HEK293 (cell line): ENCODE data around the gene ACTG1.

ENCODE experiments used
- CTCF ChIA-PET: fragments of 350-600 bp; formaldehyde crosslinking; extraction: SDS; loops from one replicate; lab custom pipeline; 2021; ENCODE audit warnings: antibody characterized with exemption; lab: Yijun Ruan, JAX
- POLR2A ChIA-PET: fragments of 300-600 bp; formaldehyde crosslinking; extraction: SDS; loops from one replicate; lab custom pipeline; 2020; ENCODE audit warnings: antibody characterized with exemption, inconsistent platforms; lab: Yijun Ruan, JAX
- H3K27ac ChIP-seq: fragments of 200-500 bp; sonication (Bioruptor generic); 2 replicates; pipeline ENCODE4 v1.5.1; 2014; ENCODE audit warnings: low read depth, low read length, control low read depth, inconsistent platforms; ENCODE audit errors: extremely low read depth
- H3K36me3 ChIP-seq, 2 experiments: fragments of 200-500 bp in 1 of 2; sonication (Bioruptor generic) in 1 of 2; 1 replicate in 1 of 2; 2 replicates in 1 of 2; pipeline ENCODE4 v1.5.1; 2014 to 2017; ENCODE audit warnings: inconsistent platforms in 2 of 2, low read length in 2 of 2; ENCODE audit not compliant: control insufficient read depth in 2 of 2, insufficient read depth in 1 of 2
- H3K4me1 ChIP-seq: fragments of 200-500 bp; sonication (Bioruptor generic); 2 replicates; pipeline ENCODE4 v1.5.1; 2014; ENCODE audit warnings: mild to moderate bottlenecking, low read length, inconsistent platforms; ENCODE audit not compliant: control insufficient read depth, insufficient read depth
- H3K4me3 ChIP-seq: 2 replicates; pipeline ENCODE4 v1.5.1; 2011; ENCODE audit warnings: low read depth, mild to moderate bottlenecking, control low read depth, low read length, moderate library complexity
- H3K9me3 ChIP-seq: fragments of 200-500 bp; sonication (Bioruptor generic); 2 replicates; pipeline ENCODE4 v1.5.1; 2014; ENCODE audit warnings: low read depth, low read length, inconsistent platforms; ENCODE audit not compliant: control insufficient read depth, insufficient read depth
- GLIS2 ChIP-seq: fragments of 450-650 bp; formaldehyde crosslinking; IDR thresholded peaks from 2 replicates; pipeline ENCODE4 v1.5.1; 2016; ENCODE audit warnings: missing biosample characterization, missing genetic modification characterization
- HOXA7 ChIP-seq: sonication (generic); formaldehyde crosslinking; IDR thresholded peaks from 2 replicates; pipeline ENCODE4 v1.8.1; 2022; ENCODE audit warnings: missing genetic modification reagents, borderline replicate concordance
- YY1 ChIP-seq: fragments of 450-650 bp; formaldehyde crosslinking; IDR thresholded peaks from 2 replicates; pipeline ENCODE4 v1.5.1; 2018; ENCODE audit warnings: missing biosample characterization, missing genetic modification characterization
- ZNF140 ChIP-seq: fragments of 450-650 bp; formaldehyde crosslinking; IDR thresholded peaks from 2 replicates; pipeline ENCODE4 v1.5.1; 2016; ENCODE audit warnings: missing biosample characterization, missing genetic modification characterization
- ZNF146 ChIP-seq: fragments of 450-650 bp; formaldehyde crosslinking; IDR thresholded peaks from 2 replicates; pipeline ENCODE4 v1.5.1; 2016; ENCODE audit warnings: missing biosample characterization, missing genetic modification characterization
- ZNF184 ChIP-seq: fragments of 450-650 bp; IDR thresholded peaks from 2 replicates; pipeline ENCODE4 v1.5.1; 2018; ENCODE audit warnings: missing biosample characterization, mild to moderate bottlenecking, missing genetic modification characterization
- ZNF211 ChIP-seq: fragments of 450-650 bp; formaldehyde crosslinking; IDR thresholded peaks from 2 replicates; pipeline ENCODE4 v1.5.1; 2016; ENCODE audit warnings: low read depth, missing biosample characterization, missing genetic modification characterization
- ZNF24 ChIP-seq: fragments of 450-650 bp; formaldehyde crosslinking; IDR thresholded peaks from 2 replicates; pipeline ENCODE4 v1.5.1; 2016; ENCODE audit warnings: missing biosample characterization, missing genetic modification characterization
- ZNF266 ChIP-seq: fragments of 450-650 bp; formaldehyde crosslinking; IDR thresholded peaks from 2 replicates; pipeline ENCODE4 v1.5.1; 2016; ENCODE audit warnings: missing biosample characterization, missing genetic modification characterization, low read depth
- ZNF280D ChIP-seq: fragments of 450-650 bp; formaldehyde crosslinking; IDR thresholded peaks from 2 replicates; pipeline ENCODE4 v1.5.1; 2016; ENCODE audit warnings: missing biosample characterization, missing genetic modification characterization
- ZNF391 ChIP-seq: fragments of 450-650 bp; formaldehyde crosslinking; IDR thresholded peaks from 2 replicates; pipeline ENCODE4 v1.5.1; 2016; ENCODE audit warnings: low read depth, missing biosample characterization, missing genetic modification characterization, borderline replicate concordance
- ZNF521 ChIP-seq: fragments of 450-650 bp; formaldehyde crosslinking; IDR thresholded peaks from 2 replicates; pipeline ENCODE4 v1.5.1; 2017; ENCODE audit warnings: missing biosample characterization, mild to moderate bottlenecking, missing genetic modification characterization
- ZNF600 ChIP-seq: fragments of 450-650 bp; formaldehyde crosslinking; IDR thresholded peaks from 2 replicates; pipeline ENCODE4 v1.5.1; 2016; ENCODE audit warnings: missing biosample characterization, missing genetic modification characterization
- ZNF623 ChIP-seq: fragments of 450-650 bp; formaldehyde crosslinking; IDR thresholded peaks from 2 replicates; pipeline ENCODE4 v1.5.1; 2016; ENCODE audit warnings: missing biosample characterization, missing genetic modification characterization
- ZNF626 ChIP-seq: fragments of 450-650 bp; sonication (Bioruptor Pico); formaldehyde crosslinking; IDR thresholded peaks from 2 replicates; pipeline ENCODE4 v1.5.1; 2018; ENCODE audit warnings: missing biosample characterization, missing genetic modification characterization, inconsistent platforms
- ZNF670 ChIP-seq: fragments of 450-650 bp; formaldehyde crosslinking; IDR thresholded peaks from 2 replicates; pipeline ENCODE4 v1.5.1; 2016; ENCODE audit warnings: missing biosample characterization, missing genetic modification characterization, low read depth
- TF ChIP-seq, protein P1 (sequence below): fragments of 450-650 bp; formaldehyde crosslinking; IDR thresholded peaks from 2 replicates; pipeline ENCODE4 v1.5.1; 2016; ENCODE audit warnings: missing biosample characterization, missing genetic modification characterization
- TF ChIP-seq, protein P2 (sequence below): fragments of 450-650 bp; formaldehyde crosslinking; conservative IDR thresholded peaks from 2 replicates; pipeline ENCODE4 v1.5.1; 2016; ENCODE audit warnings: low read depth, missing biosample characterization, missing genetic modification characterization
- TF ChIP-seq, protein P3 (sequence below): IDR thresholded peaks from 2 replicates; pipeline ENCODE4 v1.6.1; 2011; ENCODE audit warnings: mild to moderate bottlenecking, low read depth, low read length, borderline replicate concordance

The ACTG1 gene

DNA sequence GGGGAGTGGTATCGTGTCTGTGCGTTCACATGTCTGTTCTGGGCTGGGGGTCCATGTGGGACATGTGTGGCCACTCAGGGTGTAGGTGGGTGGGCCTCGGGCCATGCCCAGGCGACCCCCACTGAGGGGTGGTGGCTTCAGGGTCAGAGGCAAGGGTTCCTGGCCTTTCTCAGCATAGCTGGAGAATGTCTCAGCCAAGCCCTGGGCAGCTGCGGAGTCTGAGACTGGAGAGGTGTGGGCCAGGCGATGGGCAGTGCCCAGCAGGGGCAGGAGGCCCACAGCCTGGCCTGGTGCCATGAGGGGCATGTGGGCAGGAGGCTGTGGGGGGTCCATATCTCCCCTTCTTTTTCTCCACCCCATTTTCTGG, 16.8 kb upstream of the ACTG1 start:
- Histone ChIP-seq H3K9me3 (no peaks in the 10 kb centered on the region), H3K36me3 (no peaks in the 10 kb centered on the region), H3K27ac (no peak overlapping the region), H3K4me3 (no peak overlapping the region), H3K4me1 (no peaks in the 10 kb centered on the region)
- TF ChIP-seq, protein P1, sequence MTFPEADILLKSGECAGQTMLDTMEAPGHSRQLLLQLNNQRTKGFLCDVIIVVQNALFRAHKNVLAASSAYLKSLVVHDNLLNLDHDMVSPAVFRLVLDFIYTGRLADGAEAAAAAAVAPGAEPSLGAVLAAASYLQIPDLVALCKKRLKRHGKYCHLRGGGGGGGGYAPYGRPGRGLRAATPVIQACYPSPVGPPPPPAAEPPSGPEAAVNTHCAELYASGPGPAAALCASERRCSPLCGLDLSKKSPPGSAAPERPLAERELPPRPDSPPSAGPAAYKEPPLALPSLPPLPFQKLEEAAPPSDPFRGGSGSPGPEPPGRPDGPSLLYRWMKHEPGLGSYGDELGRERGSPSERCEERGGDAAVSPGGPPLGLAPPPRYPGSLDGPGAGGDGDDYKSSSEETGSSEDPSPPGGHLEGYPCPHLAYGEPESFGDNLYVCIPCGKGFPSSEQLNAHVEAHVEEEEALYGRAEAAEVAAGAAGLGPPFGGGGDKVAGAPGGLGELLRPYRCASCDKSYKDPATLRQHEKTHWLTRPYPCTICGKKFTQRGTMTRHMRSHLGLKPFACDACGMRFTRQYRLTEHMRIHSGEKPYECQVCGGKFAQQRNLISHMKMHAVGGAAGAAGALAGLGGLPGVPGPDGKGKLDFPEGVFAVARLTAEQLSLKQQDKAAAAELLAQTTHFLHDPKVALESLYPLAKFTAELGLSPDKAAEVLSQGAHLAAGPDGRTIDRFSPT (tag by site-specific recombination) = peak; percentile 25; the same call in 1 of the 2 replicates
- TF ChIP-seq YY1 (tag by site-specific recombination) = no peak
- ChIA-PET CTCF (interaction anchor here (0.7 to 1.2 kb wide), 2 partner anchors 10 to 1370 kb away, joined by 4 read pairs; no protein-coding TSS in a partner anchor), POLR2A (interaction anchor here (0.9 to 1.6 kb wide), 4 partner anchors 9 to 23 kb away, joined by 3 to 5 read pairs (median 4); partner anchors contain the start of gene FAAP100)

DNA sequence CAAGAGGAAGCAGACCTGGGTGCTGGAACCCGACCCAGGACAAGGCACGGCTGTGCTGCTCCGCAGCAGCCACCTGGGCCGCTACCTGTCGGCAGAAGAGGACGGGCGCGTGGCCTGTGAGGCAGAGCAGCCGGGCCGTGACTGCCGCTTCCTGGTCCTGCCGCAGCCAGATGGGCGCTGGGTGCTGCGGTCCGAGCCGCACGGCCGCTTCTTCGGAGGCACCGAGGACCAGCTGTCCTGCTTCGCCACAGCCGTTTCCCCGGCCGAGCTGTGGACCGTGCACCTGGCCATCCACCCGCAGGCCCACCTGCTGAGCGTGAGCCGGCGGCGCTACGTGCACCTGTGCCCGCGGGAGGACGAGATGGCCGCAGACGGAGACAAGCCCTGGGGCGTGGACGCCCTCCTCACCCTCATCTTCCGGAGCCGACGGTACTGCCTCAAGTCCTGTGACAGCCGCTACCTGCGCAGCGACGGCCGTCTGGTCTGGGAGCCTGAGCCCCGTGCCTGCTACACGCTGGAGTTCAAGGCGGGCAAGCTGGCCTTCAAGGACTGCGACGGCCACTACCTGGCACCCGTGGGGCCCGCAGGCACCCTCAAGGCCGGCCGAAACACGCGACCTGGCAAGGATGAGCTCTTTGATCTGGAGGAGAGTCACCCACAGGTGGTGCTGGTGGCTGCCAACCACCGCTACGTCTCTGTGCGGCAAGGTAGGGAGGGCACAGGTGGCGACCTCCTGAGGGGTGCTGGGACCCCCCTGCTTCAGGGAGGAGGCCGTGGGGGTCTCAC, 16.2 kb upstream of the ACTG1 start:
- TF ChIP-seq ZNF146 (tag by site-specific recombination) (no peak), GLIS2 (tag by site-specific recombination) (peak; percentile 76; the same call in 1 of the 2 replicates)
- POLR2A ChIA-PET = interaction anchor here (0.9 to 1.6 kb wide), 4 partner anchors 9 to 72 kb away, joined by 3 to 5 read pairs (median 3); partner anchors contain the start of gene FAAP100
- Histone ChIP-seq H3K36me3 (no peaks in the 10 kb centered on the region), H3K4me3 (no peak overlapping the region), H3K4me1 (no peaks in the 10 kb centered on the region), H3K27ac (no peak overlapping the region), H3K9me3 (no peaks in the 10 kb centered on the region)
- CTCF ChIA-PET = interaction anchor here (0.7 kb wide), 1 partner anchor 1370 kb away, joined by 4 read pairs; no protein-coding TSS in a partner anchor

DNA sequence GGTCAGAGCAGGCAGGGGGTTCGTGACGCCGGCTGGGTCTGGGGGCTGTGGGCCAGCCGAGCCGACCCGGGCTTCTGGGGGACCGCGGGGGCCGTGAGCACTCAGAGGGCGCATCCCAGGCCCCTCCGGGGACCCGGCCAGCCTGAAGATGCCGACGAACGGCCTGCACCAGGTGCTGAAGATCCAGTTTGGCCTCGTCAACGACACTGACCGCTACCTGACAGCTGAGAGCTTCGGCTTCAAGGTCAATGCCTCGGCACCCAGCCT, 15.7 kb upstream of the ACTG1 start:
- ChIA-PET CTCF (no interaction called here), POLR2A (interaction anchor here (1.2 kb wide), 1 partner anchor 73 kb away, joined by 3 read pairs; no protein-coding TSS in a partner anchor)
- no peak overlapping the region for H3K27ac ChIP-seq
- H3K36me3 ChIP-seq = no peaks in the 10 kb centered on the region
- no peak overlapping the region for H3K4me3 ChIP-seq
- H3K9me3 ChIP-seq = no peaks in the 10 kb centered on the region
- no peaks in the 10 kb centered on the region for H3K4me1 ChIP-seq
- TF ChIP-seq ZNF211 (tag by site-specific recombination) = no peak
- TF ChIP-seq, protein P2, sequence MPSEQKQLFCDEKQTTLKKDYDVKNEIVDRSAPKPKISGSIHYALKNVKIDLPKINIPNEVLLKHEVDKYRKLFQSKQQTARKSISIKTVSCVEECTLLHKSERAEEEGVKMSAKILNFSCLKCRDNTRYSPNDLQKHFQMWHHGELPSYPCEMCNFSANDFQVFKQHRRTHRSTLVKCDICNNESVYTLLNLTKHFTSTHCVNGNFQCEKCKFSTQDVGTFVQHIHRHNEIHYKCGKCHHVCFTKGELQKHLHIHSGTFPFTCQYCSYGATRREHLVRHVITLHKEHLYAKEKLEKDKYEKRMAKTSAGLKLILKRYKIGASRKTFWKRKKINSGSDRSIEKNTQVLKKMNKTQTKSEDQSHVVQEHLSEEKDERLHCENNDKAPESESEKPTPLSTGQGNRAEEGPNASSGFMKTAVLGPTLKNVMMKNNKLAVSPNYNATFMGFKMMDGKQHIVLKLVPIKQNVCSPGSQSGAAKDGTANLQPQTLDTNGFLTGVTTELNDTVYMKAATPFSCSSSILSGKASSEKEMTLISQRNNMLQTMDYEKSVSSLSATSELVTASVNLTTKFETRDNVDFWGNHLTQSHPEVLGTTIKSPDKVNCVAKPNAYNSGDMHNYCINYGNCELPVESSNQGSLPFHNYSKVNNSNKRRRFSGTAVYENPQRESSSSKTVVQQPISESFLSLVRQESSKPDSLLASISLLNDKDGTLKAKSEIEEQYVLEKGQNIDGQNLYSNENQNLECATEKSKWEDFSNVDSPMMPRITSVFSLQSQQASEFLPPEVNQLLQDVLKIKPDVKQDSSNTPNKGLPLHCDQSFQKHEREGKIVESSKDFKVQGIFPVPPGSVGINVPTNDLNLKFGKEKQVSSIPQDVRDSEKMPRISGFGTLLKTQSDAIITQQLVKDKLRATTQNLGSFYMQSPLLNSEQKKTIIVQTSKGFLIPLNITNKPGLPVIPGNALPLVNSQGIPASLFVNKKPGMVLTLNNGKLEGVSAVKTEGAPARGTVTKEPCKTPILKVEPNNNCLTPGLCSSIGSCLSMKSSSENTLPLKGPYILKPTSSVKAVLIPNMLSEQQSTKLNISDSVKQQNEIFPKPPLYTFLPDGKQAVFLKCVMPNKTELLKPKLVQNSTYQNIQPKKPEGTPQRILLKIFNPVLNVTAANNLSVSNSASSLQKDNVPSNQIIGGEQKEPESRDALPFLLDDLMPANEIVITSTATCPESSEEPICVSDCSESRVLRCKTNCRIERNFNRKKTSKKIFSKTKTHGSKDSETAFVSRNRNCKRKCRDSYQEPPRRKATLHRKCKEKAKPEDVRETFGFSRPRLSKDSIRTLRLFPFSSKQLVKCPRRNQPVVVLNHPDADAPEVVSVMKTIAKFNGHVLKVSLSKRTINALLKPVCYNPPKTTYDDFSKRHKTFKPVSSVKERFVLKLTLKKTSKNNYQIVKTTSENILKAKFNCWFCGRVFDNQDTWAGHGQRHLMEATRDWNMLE = no peak
- TF ChIP-seq ZNF521 (tag by site-specific recombination) = no peak
- TF ChIP-seq HOXA7 (CRISPR knock-in tag) = no peak
- TF ChIP-seq, protein P3, sequence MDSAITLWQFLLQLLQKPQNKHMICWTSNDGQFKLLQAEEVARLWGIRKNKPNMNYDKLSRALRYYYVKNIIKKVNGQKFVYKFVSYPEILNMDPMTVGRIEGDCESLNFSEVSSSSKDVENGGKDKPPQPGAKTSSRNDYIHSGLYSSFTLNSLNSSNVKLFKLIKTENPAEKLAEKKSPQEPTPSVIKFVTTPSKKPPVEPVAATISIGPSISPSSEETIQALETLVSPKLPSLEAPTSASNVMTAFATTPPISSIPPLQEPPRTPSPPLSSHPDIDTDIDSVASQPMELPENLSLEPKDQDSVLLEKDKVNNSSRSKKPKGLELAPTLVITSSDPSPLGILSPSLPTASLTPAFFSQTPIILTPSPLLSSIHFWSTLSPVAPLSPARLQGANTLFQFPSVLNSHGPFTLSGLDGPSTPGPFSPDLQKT = no peak
- no peak for TF ChIP-seq ZNF184 (tag by site-specific recombination)
- no peak for TF ChIP-seq ZNF266 (tag by site-specific recombination)
- no peak for TF ChIP-seq ZNF600 (tag by site-specific recombination)
- no peak for TF ChIP-seq ZNF626 (tag by site-specific recombination)
- TF ChIP-seq ZNF391 (tag by site-specific recombination) = no peak
- TF ChIP-seq ZNF140 (tag by site-specific recombination) = no peak
- no peak for TF ChIP-seq ZNF670 (tag by site-specific recombination)
- no peak for TF ChIP-seq ZNF623 (tag by site-specific recombination)
- no peak for TF ChIP-seq ZNF280D (tag by site-specific recombination)
- no peak for TF ChIP-seq ZNF24 (tag by site-specific recombination)
